Activated B cell treated with CpG ODN at 0.5 μM for 24 hours (primary cell): ENCODE data around the gene PKM. TPM values are rescaled to one million over a fixed set of nuclear protein-coding genes. Genes with fewer than 3 reads are reported as not detected.
"Not testable (repeated sequence)": the region's sequence is repeated elsewhere in the genome, so short reads cannot be mapped to it uniquely, and the experiment has no call there.

Experiments
- ATAC-seq: fragments of 200-7000 bp; cut with Tn5 transposase; one replicate; pipeline ENCODE4 v1.10.0; 2021; ENCODE audit warnings: low read depth, mild to moderate bottlenecking, moderate library complexity
- CTCF ChIA-PET: fragments of 350-600 bp; sonication (Branson Sonifier 250); formaldehyde crosslinking; loops from one replicate; lab custom pipeline; 2021; ENCODE audit warnings: antibody characterized with exemption; lab: Charles Lee
- POLR2A ChIA-PET: fragments of 350-600 bp; sonication (Branson Sonifier 250); formaldehyde crosslinking; loops from one replicate; lab custom pipeline; 2021; ENCODE audit warnings: antibody characterized with exemption; lab: Charles Lee
- DNase-seq: peaks from one replicate; pipeline ENCODE4 v3.0.0; 2022
- H3K27ac Mint-ChIP-seq: one replicate; pipeline ENCODE4 v1.8.0; 2020; ENCODE audit warnings: mixed read lengths
- H3K27me3 Mint-ChIP-seq: one replicate; pipeline ENCODE4 v1.8.0; 2021; ENCODE audit warnings: mixed read lengths
- H3K36me3 Mint-ChIP-seq: one replicate; pipeline ENCODE4 v1.8.0; 2021; ENCODE audit warnings: low read depth, mixed read lengths
- H3K4me1 Mint-ChIP-seq: one replicate; pipeline ENCODE4 v1.8.0; 2021; ENCODE audit warnings: mixed read lengths
- H3K4me3 Mint-ChIP-seq: one replicate; pipeline ENCODE4 v1.8.0; 2020; ENCODE audit warnings: mild to moderate bottlenecking, mixed read lengths
- H3K9me3 Mint-ChIP-seq: one replicate; pipeline ENCODE4 v1.8.0; 2020; ENCODE audit warnings: mixed read lengths
- intact Hi-C: fragments of 100-400 bp; cut with micrococcal nuclease; formaldehyde crosslinking; loops from one replicate; pipeline ENCODE4 v1.15.1; 2024
- total RNA-seq: library from RNA; stranded (reverse); gene quantifications from 2 replicates; pipeline ENCODE4 v1.2.3, GENCODE V29; 2022
- TF ChIP-seq, protein P1 (sequence below): fragments of 200-600 bp; IDR thresholded peaks from one replicate; pipeline ENCODE4 v1.8.0; 2022; ENCODE audit warnings: antibody characterized with exemption, mild to moderate bottlenecking

The PKM gene
- 1,253 and 1,275 TPM in 2 replicates for total RNA-seq

DNA sequence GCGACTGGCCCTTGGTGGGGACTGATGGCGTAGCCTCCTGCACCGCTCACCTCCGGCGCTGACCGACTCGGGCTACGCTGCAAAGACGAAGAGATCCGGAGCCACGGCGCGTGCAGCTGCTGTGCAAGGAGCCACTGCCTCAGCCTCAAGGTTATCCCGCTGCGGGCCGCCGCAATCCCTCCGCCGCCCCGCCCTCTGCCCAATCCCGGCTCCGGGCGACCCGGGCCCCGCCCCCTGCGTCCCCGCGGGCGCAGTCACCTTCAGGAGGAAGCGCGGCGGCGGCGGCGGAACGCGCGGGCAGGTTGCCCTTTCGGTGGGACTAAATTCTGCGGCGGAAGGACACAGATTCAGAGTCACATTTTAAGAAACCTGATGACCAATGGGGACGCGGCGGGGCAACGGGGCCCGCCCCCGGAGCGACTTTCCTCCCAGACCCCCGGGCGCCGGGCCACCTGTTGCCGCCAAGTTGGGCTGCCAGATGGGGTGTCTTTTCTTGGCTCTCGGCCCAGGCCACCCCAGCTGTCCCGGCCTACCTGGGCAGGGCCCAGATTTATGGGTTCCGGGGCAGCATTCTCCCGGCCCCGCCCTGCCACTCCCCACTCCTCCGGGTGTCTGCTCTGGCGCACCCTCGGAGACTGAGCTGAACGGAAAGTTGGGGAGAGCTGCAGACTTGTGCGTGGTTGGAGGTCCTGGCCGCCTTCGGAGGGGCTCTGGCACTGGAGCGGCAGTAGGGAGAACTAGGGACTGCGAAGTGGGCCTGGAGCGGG is at the start of gene PKM:
Gene PKM, minus strand, starts transcription at position 125 of the 767 bp plus-strand sequence. CDS start 12,093 bp downstream, outside the sequence.
- POLR2A ChIA-PET = interaction anchor here (0.6 to 6.5 kb wide), 15 partner anchors 8 to 247 kb away, joined by 3 to 113 read pairs (median 8); partner anchors contain the start of genes ARIH1, CELF6, GRAMD2A and HEXA
- Mint-ChIP-seq H3K4me3 (peak within 1 kb of the TSS; percentile 99), H3K27me3 (no peaks in the 10 kb centered on the region), H3K27ac (peak within 1 kb of the TSS; percentile 98), H3K9me3 (no peaks in the 10 kb centered on the region), H3K36me3 (peaks cover 20% of the 10 kb centered on the region), H3K4me1 (peaks cover 41% of the 10 kb centered on the region)
- intact Hi-C loops = loop anchor here (1.0 to 2.0 kb wide), 2 partner anchors 32 to 146 kb away; partner anchors contain the start of gene HEXA
- CTCF ChIA-PET = interaction anchor here (1.4 to 3.2 kb wide), 3 partner anchors 9 to 42 kb away, joined by 3 to 13 read pairs (median 6); no protein-coding TSS in a partner anchor
- DNase-seq = peak; percentile 92
- peak; percentile 38 for ATAC-seq
- TF ChIP-seq, protein P1, sequence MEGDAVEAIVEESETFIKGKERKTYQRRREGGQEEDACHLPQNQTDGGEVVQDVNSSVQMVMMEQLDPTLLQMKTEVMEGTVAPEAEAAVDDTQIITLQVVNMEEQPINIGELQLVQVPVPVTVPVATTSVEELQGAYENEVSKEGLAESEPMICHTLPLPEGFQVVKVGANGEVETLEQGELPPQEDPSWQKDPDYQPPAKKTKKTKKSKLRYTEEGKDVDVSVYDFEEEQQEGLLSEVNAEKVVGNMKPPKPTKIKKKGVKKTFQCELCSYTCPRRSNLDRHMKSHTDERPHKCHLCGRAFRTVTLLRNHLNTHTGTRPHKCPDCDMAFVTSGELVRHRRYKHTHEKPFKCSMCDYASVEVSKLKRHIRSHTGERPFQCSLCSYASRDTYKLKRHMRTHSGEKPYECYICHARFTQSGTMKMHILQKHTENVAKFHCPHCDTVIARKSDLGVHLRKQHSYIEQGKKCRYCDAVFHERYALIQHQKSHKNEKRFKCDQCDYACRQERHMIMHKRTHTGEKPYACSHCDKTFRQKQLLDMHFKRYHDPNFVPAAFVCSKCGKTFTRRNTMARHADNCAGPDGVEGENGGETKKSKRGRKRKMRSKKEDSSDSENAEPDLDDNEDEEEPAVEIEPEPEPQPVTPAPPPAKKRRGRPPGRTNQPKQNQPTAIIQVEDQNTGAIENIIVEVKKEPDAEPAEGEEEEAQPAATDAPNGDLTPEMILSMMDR = no peak

- Mint-ChIP-seq H3K4me3 (no peak overlapping the region), H3K27me3 (no peaks in the 10 kb centered on the region), H3K27ac (no peak overlapping the region), H3K9me3 (no peaks in the 10 kb centered on the region), H3K36me3 (no peaks in the 10 kb centered on the region), H3K4me1 (no peaks in the 10 kb centered on the region)
- intact Hi-C loops = no loop called here
- TF ChIP-seq, protein P1 = no peak
- ATAC-seq (no peak), DNase-seq (no peak)
- ChIA-PET CTCF (interaction anchor here (2.8 kb wide), 1 partner anchor 81 kb away, joined by 10 read pairs; no protein-coding TSS in a partner anchor), POLR2A (no interaction called here)
These were observed 49.8 kb upstream of the PKM start for GRCh38 chr15:72280751-72281150.

- no peaks in the 10 kb centered on the region for H3K27me3 Mint-ChIP-seq
- H3K4me1 Mint-ChIP-seq = peaks cover 3% of the 10 kb centered on the region
- no peak for DNase-seq
- TF ChIP-seq, protein P1 = no peak
- ChIA-PET POLR2A (interaction anchor here (1.0 kb wide), 1 partner anchor 57 kb away, joined by 12 read pairs; no protein-coding TSS in a partner anchor), CTCF (no interaction called here)
- no peak overlapping the region for H3K4me3 Mint-ChIP-seq
- ATAC-seq = no peak
- H3K9me3 Mint-ChIP-seq = no peaks in the 10 kb centered on the region
- H3K36me3 Mint-ChIP-seq = no peaks in the 10 kb centered on the region
- intact Hi-C loops = no loop called here
- H3K27ac Mint-ChIP-seq = no peak overlapping the region
These were observed 47.7 kb upstream of the PKM start for GRCh38 chr15:72278737-72279136.

DNA sequence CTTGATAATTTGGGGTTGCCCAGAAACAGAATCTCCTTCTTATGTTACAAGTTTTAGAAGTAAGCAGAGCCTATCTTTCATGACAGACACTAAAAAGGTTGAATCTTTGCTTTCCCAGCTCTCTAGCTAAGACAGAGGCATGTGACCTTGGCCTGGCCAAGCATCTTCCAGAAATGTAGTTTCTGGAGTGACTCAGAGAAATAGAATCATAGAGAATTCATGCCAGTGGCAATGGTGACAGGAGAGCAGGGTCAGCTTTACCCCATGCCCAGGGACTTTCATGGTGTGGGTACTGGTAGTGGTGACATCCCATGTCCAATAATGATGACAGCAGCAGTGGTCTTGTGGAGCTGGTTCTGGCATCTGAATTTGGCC is 45.3 kb upstream of the PKM start:
- CTCF ChIA-PET = no interaction called here
- POLR2A ChIA-PET = no interaction called here
- H3K4me3 Mint-ChIP-seq = no peak overlapping the region
- no peaks in the 10 kb centered on the region for H3K27me3 Mint-ChIP-seq
- DNase-seq (no peak), ATAC-seq (no peak)
- no peaks in the 10 kb centered on the region for H3K9me3 Mint-ChIP-seq
- TF ChIP-seq, protein P1 = no peak
- intact Hi-C loops = no loop called here
- no peaks in the 10 kb centered on the region for H3K36me3 Mint-ChIP-seq
- no peak overlapping the region for H3K27ac Mint-ChIP-seq
- peaks cover 20% of the 10 kb centered on the region for H3K4me1 Mint-ChIP-seq

- H3K36me3 Mint-ChIP-seq, H3K27ac Mint-ChIP-seq, ATAC-seq, H3K4me3 Mint-ChIP-seq, DNase-seq, H3K27me3 Mint-ChIP-seq, H3K9me3 Mint-ChIP-seq, intact Hi-C loops: not testable (repeated sequence)
- H3K4me1 Mint-ChIP-seq = peaks cover 26% of the 10 kb centered on the region
- ChIA-PET CTCF (interaction anchor here (1.9 kb wide), 1 partner anchor 36 kb away, joined by 5 read pairs; no protein-coding TSS in a partner anchor), POLR2A (interaction anchor here (8.4 kb wide), 1 partner anchor 46 kb away, joined by 113 read pairs; the partner anchor contains the start of gene PKM)
These were observed 44.8 kb upstream of the PKM start for GRCh38 chr15:72275635-72276325.
